GM23338 (cell line): ENCODE measurements around the gene ARL4D. TPM values are rescaled to one million over a fixed set of nuclear protein-coding genes. Genes with fewer than 3 reads are reported as not detected.

Experiments used
- ATAC-seq: fragments of 200-7000 bp; cut with Tn5 transposase; 3 replicates; pipeline ENCODE4 v1.9.1; 2020
- DNase-seq: peaks from one replicate; pipeline ENCODE4 v3.0.0-alpha.2; 2015; ENCODE audit warnings: low spot score
- H2AFZ ChIP-seq: fragments of 200-600 bp; sonication (generic); 2 replicates; pipeline ENCODE4 v1.8.0; 2016; ENCODE audit warnings: antibody characterized with exemption, mild to moderate bottlenecking, moderate library complexity
- H3F3A ChIP-seq: fragments of 200-600 bp; sonication (generic); replicated peaks from 2 replicates; pipeline ENCODE4 v1.8.0; 2017; ENCODE audit warnings: antibody characterized with exemption, mixed run types, low read depth
- H3K27ac ChIP-seq: fragments of 200-600 bp; sonication (generic); 2 replicates; pipeline ENCODE4 v1.6.1; 2016; ENCODE audit warnings: low read depth
- H3K27me3 ChIP-seq: fragments of 200-600 bp; sonication (generic); 2 replicates; pipeline ENCODE4 v1.8.0; 2016; ENCODE audit warnings: mild to moderate bottlenecking, mixed run types, moderate library complexity; ENCODE audit not compliant: insufficient read depth
- H3K36me3 ChIP-seq: fragments of 200-600 bp; sonication (generic); 2 replicates; pipeline ENCODE4 v1.8.0; 2016; ENCODE audit warnings: mild to moderate bottlenecking; ENCODE audit not compliant: insufficient read depth
- H3K4me1 ChIP-seq: fragments of 200-600 bp; sonication (generic); 2 replicates; pipeline ENCODE4 v1.8.0; 2016; ENCODE audit warnings: mild to moderate bottlenecking, moderate library complexity; ENCODE audit not compliant: insufficient read depth
- H3K4me2 ChIP-seq: fragments of 200-600 bp; sonication (generic); 2 replicates; pipeline ENCODE4 v1.7.1; 2017; ENCODE audit warnings: mixed run types
- H3K4me3 ChIP-seq: fragments of 200-600 bp; sonication (generic); 2 replicates; pipeline ENCODE4 v1.6.1; 2016; ENCODE audit warnings: mixed run types
- H3K79me2 ChIP-seq: fragments of 200-600 bp; sonication (generic); replicated peaks from 2 replicates; pipeline ENCODE4 v1.8.0; 2017; ENCODE audit warnings: mild to moderate bottlenecking; ENCODE audit not compliant: insufficient read depth
- H3K9me2 ChIP-seq: fragments of 200-600 bp; sonication (generic); 2 replicates; pipeline ENCODE4 v1.8.0; 2017; ENCODE audit not compliant: insufficient read depth
- H4K20me1 ChIP-seq: fragments of 200-600 bp; sonication (generic); replicated peaks from 2 replicates; pipeline ENCODE4 v1.8.0; 2017; ENCODE audit warnings: mild to moderate bottlenecking; ENCODE audit not compliant: insufficient read depth
- H3K27ac Mint-ChIP-seq: 2 replicates; pipeline ENCODE4 v1.8.0; 2020; ENCODE audit warnings: inconsistent platforms, mild to moderate bottlenecking, moderate library complexity, mixed read lengths
- H3K27me3 Mint-ChIP-seq: 3 replicates; pipeline ENCODE4 v1.8.0; 2022; ENCODE audit warnings: low read depth, mild to moderate bottlenecking, moderate library complexity, mixed read lengths, inconsistent platforms; ENCODE audit not compliant: insufficient read depth, poor library complexity
- H3K36me3 Mint-ChIP-seq: 3 replicates; pipeline ENCODE4 v1.8.0; 2021; ENCODE audit warnings: low read depth, mild to moderate bottlenecking, inconsistent platforms, moderate library complexity, mixed read lengths
- H3K4me1 Mint-ChIP-seq: 3 replicates; pipeline ENCODE4 v1.8.0; 2020; ENCODE audit warnings: mild to moderate bottlenecking, inconsistent platforms, mixed read lengths
- H3K4me3 Mint-ChIP-seq: 3 replicates; pipeline ENCODE4 v1.8.0; 2021; ENCODE audit warnings: moderate library complexity, mild to moderate bottlenecking, inconsistent platforms, mixed read lengths
- H3K9me3 Mint-ChIP-seq: 3 replicates; pipeline ENCODE4 v1.8.0; 2020; ENCODE audit warnings: moderate library complexity, mild to moderate bottlenecking, inconsistent platforms, mixed read lengths
- CREB1 ChIP-seq: fragments of 250-450 bp; sonication (Bioruptor Pico); IDR thresholded peaks from 2 replicates; pipeline ENCODE4 v1.5.0; 2020; ENCODE audit warnings: low read depth, mild to moderate bottlenecking, moderate library complexity
- CTCF ChIP-seq, 2 experiments: fragments of 200-600 bp in 1 of 2; sonication (generic) in 1 of 2; conservative IDR thresholded peaks; 2 replicates each; pipeline versions ENCODE4 v1.5.1 to v1.6.1; 2016 to 2017; ENCODE audit warnings: antibody characterized with exemption in 2 of 2, low read depth in 2 of 2, mild to moderate bottlenecking in 2 of 2, moderate library complexity in 1 of 2
- ETS1 ChIP-seq: IDR thresholded peaks from 2 replicates; pipeline ENCODE4 v1.6.1; 2016; ENCODE audit warnings: antibody characterized with exemption
- EZH2 ChIP-seq: fragments of 200-600 bp; sonication (generic); IDR thresholded peaks from one replicate; pipeline ENCODE4 v1.8.0; 2017; ENCODE audit warnings: antibody characterized with exemption, mild to moderate bottlenecking, low read depth; ENCODE audit not compliant: unreplicated experiment
- EZH2phosphoT487 ChIP-seq: fragments of 200-600 bp; sonication (generic); IDR thresholded peaks from one replicate; pipeline ENCODE4 v1.8.1; 2018; ENCODE audit warnings: antibody characterized with exemption; ENCODE audit not compliant: unreplicated experiment
- JUNB ChIP-seq: IDR thresholded peaks from one replicate; pipeline ENCODE4 v1.6.1; 2016; ENCODE audit warnings: antibody characterized with exemption; ENCODE audit not compliant: unreplicated experiment
- NANOG ChIP-seq: IDR thresholded peaks from 2 replicates; pipeline ENCODE4 v1.6.1; 2016; ENCODE audit warnings: antibody characterized with exemption, borderline replicate concordance
- REST ChIP-seq: IDR thresholded peaks from one replicate; pipeline ENCODE4 v1.6.1; 2018; ENCODE audit warnings: antibody characterized with exemption; ENCODE audit not compliant: unreplicated experiment
- ZNF114 ChIP-seq: fragments of 250-450 bp; sonication (Bioruptor Pico); IDR thresholded peaks from 2 replicates; pipeline ENCODE4 v1.5.0; 2020; ENCODE audit warnings: mild to moderate bottlenecking, moderate library complexity
- ZNF331 ChIP-seq: fragments of 250-450 bp; sonication (Bioruptor Pico); IDR thresholded peaks from 2 replicates; pipeline ENCODE4 v1.5.0; 2020; ENCODE audit warnings: low read depth, mild to moderate bottlenecking, moderate library complexity
- polyA plus RNA-seq: library from polyadenylated mRNA; unstranded; fragments of >200 nt; fragmentation: Nextera tagmentation; extraction: Ambion mirVana; gene quantifications from 2 replicates; pipeline ENCODE4 v1.2.1, GENCODE V29; 2016
- total RNA-seq: library from RNA; depleted of rRNA; stranded (reverse); fragments of >200 nt; shearing (Covaris generic); gene quantifications from 2 replicates; pipeline ENCODE4 v1.2.3, GENCODE V29; 2014

Gene ARL4D
- total and polyA plus RNA-seq, 2 experiments from 2014 or later, result 8.7 to 9.5 TPM

GRCh38 chr17:43428524-43428923, 29.7 kb downstream of the ARL4D start:
- Mint-ChIP-seq H3K4me3 (no peak overlapping the region), H3K4me1 (peaks cover 10% of the 10 kb centered on the region), H3K9me3 (no peaks in the 10 kb centered on the region), H3K27me3 (peaks cover 3% of the 10 kb centered on the region), H3K36me3 (no peaks in the 10 kb centered on the region), H3K27ac (no peak overlapping the region)
- H4K20me1 ChIP-seq, result no peaks in the 10 kb centered on the region
- TF ChIP-seq NANOG (no peak), EZH2 (no peak), REST (no peak), CREB1 (CRISPR knock-in tag) (no peak), ETS1 (no peak), ZNF114 (no peak), CTCF (conservative IDR thresholded peaks at IDR 0.05; ENCODE audit: low read depth in 2 of 2) (peak; percentile 43 to 55)
- H3K36me3 ChIP-seq, result no peaks in the 10 kb centered on the region
- no peak overlapping the region for H3K27ac ChIP-seq
- H3K4me1 ChIP-seq, result no peaks in the 10 kb centered on the region
- no peaks in the 10 kb centered on the region for H3F3A ChIP-seq
- H3K4me2 ChIP-seq, result no peak overlapping the region
- no peaks in the 10 kb centered on the region for H3K27me3 ChIP-seq
- 0 out of 2 replicates have a peak, but pooled peaks cover 4% of the 10 kb centered on the region for H3K9me2 ChIP-seq
- ATAC-seq (no peak), DNase-seq (no peak)
- no peak overlapping the region for H3K4me3 ChIP-seq
- no peak overlapping the region for H2AFZ ChIP-seq
- H3K79me2 ChIP-seq, result no peaks in the 10 kb centered on the region

- peaks cover 3% of the 10 kb centered on the region for H3K27me3 Mint-ChIP-seq
- peak overlapping the region; percentile 76 for H2AFZ ChIP-seq
- H3K36me3 Mint-ChIP-seq, result no peaks in the 10 kb centered on the region
- TF ChIP-seq ZNF331 (CRISPR knock-in tag) (no peak), REST (no peak), JUNB (no peak), ZNF114 (no peak), EZH2phosphoT487 (no peak), NANOG (no peak)
Observed at GRCh38 chr17:43430936-43431713, 32.3 kb downstream of the ARL4D start.

More at GRCh38 chr17:43430936-43431713, 32.3 kb downstream of the ARL4D start:
- Histone ChIP-seq H3F3A (no peaks in the 10 kb centered on the region), H3K4me2 (no peak overlapping the region), H4K20me1 (no peaks in the 10 kb centered on the region), H3K36me3 (no peaks in the 10 kb centered on the region), H3K4me1 (no peaks in the 10 kb centered on the region), H3K27me3 (no peaks in the 10 kb centered on the region), H3K4me3 (no peak overlapping the region), H3K79me2 (no peaks in the 10 kb centered on the region), H3K9me2 (0 out of 2 replicates have a peak, but pooled peaks cover 4% of the 10 kb centered on the region), H3K27ac (no peak overlapping the region)
- H3K27ac Mint-ChIP-seq, result no peak overlapping the region
- ATAC-seq (no peak), DNase-seq (no peak)
- H3K4me3 Mint-ChIP-seq, result no peak overlapping the region
- H3K9me3 Mint-ChIP-seq, result no peaks in the 10 kb centered on the region
- peaks cover 10% of the 10 kb centered on the region for H3K4me1 Mint-ChIP-seq
